HFF-Myc (cell line): ENCODE measurements around the gene SYPL1.

Experiments
- DNase-seq: peaks from one replicate; pipeline ENCODE4 v3.0.0-alpha.2; 2011; ENCODE audit warnings: low read depth; ENCODE audit errors: extremely low read depth
- H3K4me3 ChIP-seq: replicated peaks from 2 replicates; pipeline ENCODE4 v1.5.1; 2011; ENCODE audit warnings: low read depth, mild to moderate bottlenecking, control low read depth, low read length
- TF ChIP-seq, protein P1 (sequence below): IDR thresholded peaks from 2 replicates; pipeline ENCODE4 v1.5.1; 2012; ENCODE audit warnings: mild to moderate bottlenecking, low read depth, low read length, control low read depth; ENCODE audit errors: missing control alignments

SYPL1 gene

DNA sequence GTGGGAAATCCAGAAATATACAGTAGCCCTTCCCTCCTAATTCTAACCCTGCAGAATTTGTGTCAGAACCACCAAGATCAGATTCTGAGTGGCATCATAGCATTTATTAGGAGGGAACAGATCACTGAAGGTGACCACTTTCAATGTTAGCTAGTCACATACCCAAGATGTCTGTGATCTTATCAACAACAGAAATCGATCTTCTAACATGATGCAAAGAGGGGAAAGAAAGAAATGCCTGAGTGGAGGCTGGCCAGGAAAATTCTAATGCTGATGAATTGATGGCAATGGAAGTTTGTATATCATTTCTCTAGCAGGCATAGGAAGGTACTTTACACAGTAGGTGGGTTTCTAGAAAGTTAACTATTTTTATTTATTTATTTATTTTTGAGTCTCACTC lies 10.6 kb upstream of the SYPL1 start:
- TF ChIP-seq, protein P1, sequence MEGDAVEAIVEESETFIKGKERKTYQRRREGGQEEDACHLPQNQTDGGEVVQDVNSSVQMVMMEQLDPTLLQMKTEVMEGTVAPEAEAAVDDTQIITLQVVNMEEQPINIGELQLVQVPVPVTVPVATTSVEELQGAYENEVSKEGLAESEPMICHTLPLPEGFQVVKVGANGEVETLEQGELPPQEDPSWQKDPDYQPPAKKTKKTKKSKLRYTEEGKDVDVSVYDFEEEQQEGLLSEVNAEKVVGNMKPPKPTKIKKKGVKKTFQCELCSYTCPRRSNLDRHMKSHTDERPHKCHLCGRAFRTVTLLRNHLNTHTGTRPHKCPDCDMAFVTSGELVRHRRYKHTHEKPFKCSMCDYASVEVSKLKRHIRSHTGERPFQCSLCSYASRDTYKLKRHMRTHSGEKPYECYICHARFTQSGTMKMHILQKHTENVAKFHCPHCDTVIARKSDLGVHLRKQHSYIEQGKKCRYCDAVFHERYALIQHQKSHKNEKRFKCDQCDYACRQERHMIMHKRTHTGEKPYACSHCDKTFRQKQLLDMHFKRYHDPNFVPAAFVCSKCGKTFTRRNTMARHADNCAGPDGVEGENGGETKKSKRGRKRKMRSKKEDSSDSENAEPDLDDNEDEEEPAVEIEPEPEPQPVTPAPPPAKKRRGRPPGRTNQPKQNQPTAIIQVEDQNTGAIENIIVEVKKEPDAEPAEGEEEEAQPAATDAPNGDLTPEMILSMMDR, result no peak
- H3K4me3 ChIP-seq, result no peak overlapping the region
- DNase-seq, result no peak

DNA sequence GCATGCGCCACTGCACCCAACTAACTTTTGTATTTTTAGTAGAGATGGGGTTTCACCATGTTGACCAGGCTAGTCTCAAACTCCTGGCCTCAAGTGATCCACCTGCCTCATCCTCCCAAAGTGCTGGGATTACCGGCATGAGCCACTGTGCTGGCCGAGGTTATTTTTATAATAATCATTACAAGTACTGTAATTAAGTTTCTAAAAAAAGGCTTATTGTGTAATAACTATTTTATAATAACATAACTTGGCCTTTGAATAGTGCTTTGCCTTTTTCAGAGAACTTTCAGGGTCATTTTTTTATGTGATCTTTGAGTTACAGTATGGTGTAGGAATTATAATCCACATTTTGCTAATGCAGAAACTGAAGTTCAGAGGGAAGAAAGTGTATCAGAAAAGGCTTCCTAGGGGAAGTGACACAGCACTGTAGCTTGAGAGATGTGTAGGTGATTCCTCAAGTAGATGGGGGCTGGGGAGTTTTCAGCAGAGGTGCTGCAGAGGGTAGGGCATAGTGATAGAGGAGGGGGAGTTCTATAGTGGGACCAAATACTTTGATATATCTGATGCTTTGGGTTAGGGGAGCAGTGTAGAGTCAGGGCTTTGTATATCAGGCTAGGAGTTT lies 9.2 kb upstream of the SYPL1 start:
- TF ChIP-seq, protein P1, result no peak
- no peak for DNase-seq
- no peak overlapping the region for H3K4me3 ChIP-seq

DNA sequence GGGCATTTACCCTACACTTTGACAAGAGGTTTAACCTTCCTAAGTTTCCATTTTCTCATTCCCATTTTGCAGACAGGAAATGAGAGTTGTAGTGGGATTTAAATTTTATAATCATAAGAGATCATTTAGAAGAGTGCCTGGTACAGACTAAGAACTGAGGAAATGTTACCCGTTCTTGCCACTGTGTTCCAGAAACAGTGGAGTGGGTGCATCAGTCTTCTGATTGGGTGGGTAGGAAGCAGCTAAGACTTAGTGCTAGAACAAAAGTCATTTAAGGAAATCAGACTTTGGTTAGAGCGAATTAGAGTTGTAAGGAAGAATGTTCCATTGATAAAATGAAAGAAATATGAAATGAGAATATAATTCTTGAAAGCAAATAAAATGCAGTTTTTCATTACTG lies 8.4 kb upstream of the SYPL1 start:
- no peak for DNase-seq
- no peak overlapping the region for H3K4me3 ChIP-seq
- TF ChIP-seq, protein P1, result no peak

DNA sequence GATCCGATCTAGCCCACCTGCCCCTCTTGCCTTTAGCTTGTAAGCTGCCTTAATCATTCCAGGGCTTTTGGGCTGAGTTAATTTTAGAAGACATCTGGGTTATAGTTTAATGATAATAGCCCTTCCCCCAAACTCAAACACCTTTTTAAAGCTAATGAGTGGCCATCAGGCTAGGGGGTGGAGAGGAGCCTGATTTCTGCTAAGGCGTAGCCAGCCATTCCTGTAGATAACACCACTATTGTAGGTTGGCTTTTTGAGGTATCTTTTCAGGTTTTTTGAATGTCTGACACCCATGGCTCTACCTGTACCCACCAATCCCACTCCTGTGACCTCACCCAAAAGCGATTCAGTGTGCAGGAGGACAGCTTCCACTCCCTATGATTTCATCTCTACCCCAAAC lies 7.6 kb upstream of the SYPL1 start:
- DNase-seq, result no peak
- no peak overlapping the region for H3K4me3 ChIP-seq
- TF ChIP-seq, protein P1, result no peak

DNA sequence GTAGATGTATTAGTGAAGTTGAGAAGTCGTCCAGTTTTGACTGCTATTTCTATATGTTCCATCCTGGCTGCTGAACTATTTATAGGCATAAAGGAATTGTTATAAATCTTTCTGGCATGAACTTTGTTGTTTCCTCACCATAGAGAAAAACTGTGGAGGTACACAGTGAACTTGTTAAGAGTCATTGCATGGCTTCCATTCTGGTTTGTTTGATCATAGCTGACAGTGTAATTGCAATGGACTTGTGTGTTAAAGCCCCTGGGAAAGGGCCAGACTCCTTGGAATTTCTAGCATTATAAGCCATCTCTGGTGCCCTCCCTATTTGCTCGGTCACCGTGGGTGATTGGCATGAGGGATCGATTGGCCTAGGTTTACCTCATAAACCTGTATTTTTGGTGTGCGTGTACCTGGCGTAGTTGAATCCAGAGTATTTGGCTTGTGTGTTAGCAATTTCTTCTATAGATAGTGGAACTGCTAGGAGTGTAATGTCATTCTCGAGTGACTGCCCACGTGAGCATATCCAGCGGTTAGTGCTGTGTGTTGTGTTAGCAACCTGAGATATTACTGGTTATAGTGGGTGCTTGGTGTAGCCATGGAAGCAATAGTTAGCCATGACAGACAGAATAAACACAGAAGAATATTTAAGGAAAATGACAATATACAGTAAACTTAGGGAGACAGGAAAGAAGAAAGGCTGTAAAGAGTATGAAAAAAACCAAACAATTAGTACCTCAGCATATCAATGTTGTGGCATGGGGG lies 5.9 kb upstream of the SYPL1 start:
- DNase-seq, result no peak
- TF ChIP-seq, protein P1, result no peak
- H3K4me3 ChIP-seq, result no peak overlapping the region

DNA sequence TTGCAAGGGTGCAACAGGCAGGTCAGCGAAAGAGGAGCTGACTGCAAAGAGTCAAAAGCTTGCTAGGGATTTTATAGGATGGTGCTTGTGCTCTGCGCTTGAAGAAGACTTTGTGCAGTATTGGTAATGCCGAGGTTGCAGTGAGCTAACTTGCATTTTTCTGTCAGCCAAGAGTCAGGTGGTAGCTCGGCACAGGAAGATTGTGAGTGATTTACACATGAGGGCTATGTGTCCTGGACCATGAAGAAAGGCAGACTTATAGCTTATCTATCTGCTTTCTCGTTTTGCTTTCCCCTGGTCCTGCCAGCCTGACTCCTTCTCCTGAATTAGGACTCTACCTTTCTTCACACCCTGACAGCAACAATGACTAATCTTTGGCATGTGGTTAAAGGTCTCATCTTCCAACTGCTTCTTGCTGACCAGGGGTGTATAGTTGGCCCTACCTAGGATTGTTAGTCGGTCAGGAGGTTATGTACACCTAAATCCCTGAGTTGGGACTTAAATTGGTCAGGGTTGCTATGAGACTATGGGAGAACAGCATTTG lies 4.1 kb upstream of the SYPL1 start:
- DNase-seq, result no peak
- TF ChIP-seq, protein P1, result no peak
- no peak overlapping the region for H3K4me3 ChIP-seq
